GM19328 (cell line): Measurements from ENCODE around the gene SDSL.

Experiments used
- ATAC-seq: cut with Tn5 transposase; IDR thresholded peaks from one replicate; pipeline ENCODE4 v1.9.1; 2021; ENCODE audit warnings: mild to moderate bottlenecking, moderate library complexity; ENCODE audit not compliant: unreplicated experiment

Gene SDSL

GRCh38 chr12:113467142-113467501 lies 44.9 kb downstream of the SDSL start:
- no peak for ATAC-seq

GRCh38 chr12:113467502-113468364 lies 45.6 kb downstream of the SDSL start:
- ATAC-seq, result no peak

GRCh38 chr12:113468365-113469223 lies 46.4 kb downstream of the SDSL start:
- no peak for ATAC-seq

- ATAC-seq, result no peak
Observed at GRCh38 chr12:113469224-113469948, 47.2 kb downstream of the SDSL start.

GRCh38 chr12:113469949-113470743 lies 48.0 kb downstream of the SDSL start:
- no peak for ATAC-seq

GRCh38 chr12:113470871-113471618 lies 48.9 kb downstream of the SDSL start:
- ATAC-seq, result no peak

GRCh38 chr12:113471619-113472171 lies 49.5 kb downstream of the SDSL start, which contains the start of gene LHX5:
LHX5 (minus strand) TSS chr12:113471871; CDS start chr12:113471498, 373 bp downstream.
- no peak for ATAC-seq

GRCh38 chr12:113472191-113473121 lies 50.3 kb downstream of the SDSL start:
- ATAC-seq, result no peak

- ATAC-seq, result no peak
Observed at GRCh38 chr12:113473400-113473799, 51.2 kb downstream of the SDSL start.

GRCh38 chr12:113473942-113474341 lies 51.8 kb downstream of the SDSL start:
- ATAC-seq, result no peak

- ATAC-seq, result no peak
Observed at GRCh38 chr12:113474635-113475436, 52.7 kb downstream of the SDSL start.

GRCh38 chr12:113475451-113476175 lies 53.4 kb downstream of the SDSL start:
- no peak for ATAC-seq

GRCh38 chr12:113476176-113476986 lies 54.2 kb downstream of the SDSL start:
- no peak for ATAC-seq

- ATAC-seq, result no peak
Observed at GRCh38 chr12:113477171-113477841, 55.1 kb downstream of the SDSL start.

- no peak for ATAC-seq
Observed at GRCh38 chr12:113477842-113478215, 55.6 kb downstream of the SDSL start.
